ENCODE measurements around the gene TAPBPL.

The TAPBPL gene

GRCh38 chr12:6438345-6438744 lies 13.5 kb upstream of the TAPBPL start:
- peaks cover 15% of the 10 kb centered on the region for H3K4me1 ChIP-seq (ENCODE audit: control insufficient read depth, insufficient read depth, low read length)
- no peaks in the 10 kb centered on the region for H3K36me3 ChIP-seq (ENCODE audit: control insufficient read depth, insufficient read depth, low read length)
- no peaks in the 10 kb centered on the region for H3K9me3 ChIP-seq (ENCODE audit: control insufficient read depth, insufficient read depth, low read length)
- no peaks in the 10 kb centered on the region for H3K27me3 ChIP-seq (ENCODE audit: control insufficient read depth, insufficient read depth, low read length)
- no peak overlapping the region for H3K9ac ChIP-seq (ENCODE audit: low read depth, low read length)
- H3K4me3 ChIP-seq (ENCODE audit: low read depth, low read length), result no peak overlapping the region
- no peak overlapping the region for H3K27ac ChIP-seq (ENCODE audit: low read depth, low read length)

DNA sequence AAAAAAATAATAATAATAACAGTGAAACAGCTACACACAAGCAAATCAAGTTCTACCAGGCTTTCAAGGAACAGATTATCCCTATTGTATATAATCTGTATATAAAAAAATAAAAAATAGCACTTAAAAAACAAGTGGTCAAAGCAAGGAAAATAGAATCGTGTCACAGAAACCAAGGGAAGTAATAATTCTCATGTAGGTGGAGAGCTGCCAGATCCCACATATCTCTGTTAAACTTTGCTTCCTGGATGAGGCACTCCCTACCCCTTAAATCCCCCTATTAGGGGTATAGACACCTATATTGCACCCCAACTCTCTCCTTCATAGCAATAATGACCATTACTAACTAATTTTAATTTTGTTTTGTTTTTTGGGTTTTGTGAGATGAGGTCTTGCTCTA lies 11.5 kb upstream of the TAPBPL start:
- no peak overlapping the region for H3K9ac ChIP-seq (ENCODE audit: low read depth, low read length)
- no peaks in the 10 kb centered on the region for H3K4me1 ChIP-seq (ENCODE audit: control insufficient read depth, insufficient read depth, low read length)
- no peak overlapping the region for H3K4me3 ChIP-seq (ENCODE audit: low read depth, low read length)
- no peak overlapping the region for H3K27ac ChIP-seq (ENCODE audit: low read depth, low read length)
- no peaks in the 10 kb centered on the region for H3K36me3 ChIP-seq (ENCODE audit: control insufficient read depth, insufficient read depth, low read length)
- H3K27me3 ChIP-seq (ENCODE audit: control insufficient read depth, insufficient read depth, low read length), result no peaks in the 10 kb centered on the region
- H3K9me3 ChIP-seq (ENCODE audit: control insufficient read depth, insufficient read depth, low read length), result no peaks in the 10 kb centered on the region

DNA sequence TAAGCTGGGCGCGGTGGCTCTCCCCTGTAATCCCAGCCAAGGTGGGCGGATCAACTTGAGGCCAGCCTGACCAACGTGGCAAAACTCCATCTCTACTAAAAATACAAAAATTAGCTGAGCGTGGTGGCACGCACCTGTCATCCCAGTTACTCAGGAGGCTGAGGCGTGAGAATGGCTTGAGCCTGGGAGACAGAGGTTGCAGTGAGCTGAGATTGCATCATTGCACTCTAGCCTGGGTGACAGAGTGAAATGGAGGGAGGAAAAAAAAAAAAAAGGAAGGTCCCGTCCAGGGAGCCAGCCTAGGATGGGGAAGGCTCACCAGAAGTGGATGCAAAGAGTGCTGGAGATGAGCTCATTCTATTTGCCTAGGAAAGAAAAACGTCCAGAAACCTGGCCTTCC lies 9.0 kb upstream of the TAPBPL start:
- Histone ChIP-seq H3K4me1 (ENCODE audit: control insufficient read depth, insufficient read depth, low read length) (no peaks in the 10 kb centered on the region), H3K9ac (ENCODE audit: low read depth, low read length) (no peak overlapping the region), H3K4me3 (ENCODE audit: low read depth, low read length) (no peak overlapping the region), H3K9me3 (ENCODE audit: control insufficient read depth, insufficient read depth, low read length) (no peaks in the 10 kb centered on the region), H3K27ac (ENCODE audit: low read depth, low read length) (no peak overlapping the region), H3K36me3 (ENCODE audit: control insufficient read depth, insufficient read depth, low read length) (no peaks in the 10 kb centered on the region), H3K27me3 (ENCODE audit: control insufficient read depth, insufficient read depth, low read length) (no peaks in the 10 kb centered on the region)

DNA sequence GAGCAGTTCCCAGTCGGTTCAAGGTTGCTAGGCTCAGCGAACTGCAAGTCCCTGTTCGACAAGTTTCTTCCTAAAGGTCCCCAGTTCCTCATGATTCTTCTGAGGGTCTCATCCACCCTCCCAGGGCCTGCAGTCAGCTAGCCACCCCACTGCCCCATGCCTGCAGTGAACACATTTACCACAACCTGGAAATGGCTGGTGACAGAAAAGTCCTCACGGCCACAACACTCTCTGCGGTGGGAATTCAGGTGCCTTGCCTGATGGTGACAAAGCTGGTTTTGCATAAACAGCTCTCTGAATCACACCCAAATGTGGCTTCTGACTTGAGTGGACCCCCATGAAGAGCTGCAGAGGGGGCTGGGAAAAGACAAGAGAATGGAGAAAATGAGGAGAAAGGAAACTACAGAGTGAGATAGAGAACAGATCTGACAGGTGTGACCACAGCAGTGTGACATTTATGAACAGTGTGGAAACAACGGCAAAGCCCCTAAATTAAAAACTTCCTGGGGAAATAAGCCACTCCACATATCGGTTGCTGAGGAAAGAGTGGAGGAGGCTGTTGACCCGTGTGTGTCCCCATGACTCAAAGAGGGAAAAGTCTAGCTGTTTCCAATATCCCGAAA lies 8.4 kb upstream of the TAPBPL start:
- Histone ChIP-seq H3K4me3 (ENCODE audit: low read depth, low read length) (no peak overlapping the region), H3K27me3 (ENCODE audit: control insufficient read depth, insufficient read depth, low read length) (no peaks in the 10 kb centered on the region), H3K4me1 (ENCODE audit: control insufficient read depth, insufficient read depth, low read length) (no peaks in the 10 kb centered on the region), H3K36me3 (ENCODE audit: control insufficient read depth, insufficient read depth, low read length) (no peaks in the 10 kb centered on the region), H3K27ac (ENCODE audit: low read depth, low read length) (no peak overlapping the region), H3K9ac (ENCODE audit: low read depth, low read length) (no peak overlapping the region), H3K9me3 (ENCODE audit: control insufficient read depth, insufficient read depth, low read length) (no peaks in the 10 kb centered on the region)

DNA sequence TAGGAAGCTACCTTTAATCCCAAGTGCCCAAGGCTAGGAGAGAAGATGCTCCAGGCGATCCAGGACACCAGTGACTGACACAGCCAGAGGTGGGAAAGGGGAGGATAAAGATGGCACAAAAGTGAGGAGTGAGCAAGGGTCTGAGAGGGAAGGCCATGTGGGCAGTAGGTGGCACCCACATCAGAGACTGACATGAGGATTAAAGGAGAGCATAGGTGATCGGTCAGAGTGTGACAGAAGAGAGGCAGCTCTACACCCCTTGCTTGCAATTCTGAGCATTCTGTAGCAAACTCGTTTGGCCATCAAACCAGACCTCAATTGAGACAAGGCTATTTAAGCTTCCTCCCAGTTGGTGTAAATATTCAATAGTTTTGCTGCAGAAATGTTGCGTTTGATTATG lies 7.8 kb upstream of the TAPBPL start:
- H3K4me3 ChIP-seq (ENCODE audit: low read depth, low read length), result no peak overlapping the region
- H3K9me3 ChIP-seq (ENCODE audit: control insufficient read depth, insufficient read depth, low read length), result no peaks in the 10 kb centered on the region
- no peaks in the 10 kb centered on the region for H3K36me3 ChIP-seq (ENCODE audit: control insufficient read depth, insufficient read depth, low read length)
- H3K27ac ChIP-seq (ENCODE audit: low read depth, low read length), result no peak overlapping the region
- no peaks in the 10 kb centered on the region for H3K4me1 ChIP-seq (ENCODE audit: control insufficient read depth, insufficient read depth, low read length)
- no peaks in the 10 kb centered on the region for H3K27me3 ChIP-seq (ENCODE audit: control insufficient read depth, insufficient read depth, low read length)
- no peak overlapping the region for H3K9ac ChIP-seq (ENCODE audit: low read depth, low read length)

DNA sequence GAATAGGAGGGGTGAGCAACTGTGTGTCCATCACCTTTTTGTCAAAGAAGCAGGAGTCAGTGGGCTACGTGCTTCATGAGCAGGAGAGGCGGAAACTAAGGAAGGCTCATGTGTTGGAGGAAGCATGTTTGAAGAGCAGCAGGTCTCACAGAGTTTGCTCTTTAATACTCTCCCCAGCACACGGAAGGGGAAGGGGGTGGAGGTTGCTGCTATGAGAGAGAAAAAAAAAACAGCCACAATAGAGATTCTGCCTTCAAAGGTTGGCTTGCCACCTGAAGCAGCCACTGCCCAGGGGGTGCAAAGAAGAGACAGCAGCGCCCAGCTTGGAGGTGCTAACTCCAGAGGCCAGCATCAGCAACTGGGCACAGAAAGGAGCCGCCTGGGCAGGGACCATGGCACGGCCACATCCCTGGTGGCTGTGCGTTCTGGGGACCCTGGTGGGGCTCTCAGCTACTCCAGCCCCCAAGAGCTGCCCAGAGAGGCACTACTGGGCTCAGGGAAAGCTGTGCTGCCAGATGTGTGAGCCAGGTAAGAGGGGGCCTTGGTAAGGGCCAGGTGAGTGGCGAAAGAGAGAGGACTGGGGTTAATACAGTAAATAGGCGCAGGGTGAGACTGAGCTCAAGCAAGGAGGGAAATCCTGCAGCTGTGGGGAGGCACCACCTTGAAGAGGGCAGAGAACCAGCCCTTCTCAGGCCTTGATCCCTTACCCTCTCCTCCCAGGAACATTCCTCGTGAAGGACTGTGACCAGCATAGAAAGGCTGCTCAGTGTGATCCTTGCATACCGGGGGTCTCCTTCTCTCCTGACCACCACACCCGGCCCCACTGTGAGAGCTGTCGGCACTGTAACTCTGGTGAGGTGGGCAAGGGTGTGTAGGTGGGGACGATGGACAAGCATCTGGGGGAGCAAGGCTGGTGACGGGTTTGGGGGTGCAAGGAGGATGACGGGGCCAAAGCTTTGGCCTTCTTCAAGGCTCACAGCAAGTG lies 6.8 kb upstream of the TAPBPL start, which contains the start of gene CD27:
TSS of gene CD27 (plus strand) at position 252 of the 985 bp plus-strand sequence. CDS start at position 393, 141 bp downstream.
- Histone ChIP-seq H3K9ac (ENCODE audit: low read depth, low read length) (no peak within 1 kb of the TSS), H3K27me3 (ENCODE audit: control insufficient read depth, insufficient read depth, low read length) (no peaks in the 10 kb centered on the region), H3K4me3 (ENCODE audit: low read depth, low read length) (no peak within 1 kb of the TSS), H3K9me3 (ENCODE audit: control insufficient read depth, insufficient read depth, low read length) (no peaks in the 10 kb centered on the region), H3K27ac (ENCODE audit: low read depth, low read length) (no peak within 1 kb of the TSS), H3K36me3 (ENCODE audit: control insufficient read depth, insufficient read depth, low read length) (no peaks in the 10 kb centered on the region), H3K4me1 (ENCODE audit: control insufficient read depth, insufficient read depth, low read length) (peaks cover 2% of the 10 kb centered on the region; the same call in 1 of the 2 replicates)

- H3K9ac ChIP-seq (ENCODE audit: low read depth, low read length), result no peak overlapping the region
- no peaks in the 10 kb centered on the region for H3K9me3 ChIP-seq (ENCODE audit: control insufficient read depth, insufficient read depth, low read length)
- H3K4me3 ChIP-seq (ENCODE audit: low read depth, low read length), result 0 out of 2 replicates have a peak overlapping the region, but pooled peaks have one; percentile 41
- H3K27ac ChIP-seq (ENCODE audit: low read depth, low read length), result peak overlapping the region; percentile 92
- H3K36me3 ChIP-seq (ENCODE audit: control insufficient read depth, insufficient read depth, low read length), result no peaks in the 10 kb centered on the region
- no peaks in the 10 kb centered on the region for H3K27me3 ChIP-seq (ENCODE audit: control insufficient read depth, insufficient read depth, low read length)
- H3K4me1 ChIP-seq (ENCODE audit: control insufficient read depth, insufficient read depth, low read length), result peaks cover 37% of the 10 kb centered on the region
Observed at GRCh38 chr12:6450091-6450868, 1.6 kb upstream of the TAPBPL start.

- Histone ChIP-seq H3K27ac (ENCODE audit: low read depth, low read length) (peak overlapping the region; percentile 92), H3K27me3 (ENCODE audit: control insufficient read depth, insufficient read depth, low read length) (no peaks in the 10 kb centered on the region), H3K4me3 (ENCODE audit: low read depth, low read length) (peak overlapping the region; percentile 41), H3K36me3 (ENCODE audit: control insufficient read depth, insufficient read depth, low read length) (no peaks in the 10 kb centered on the region), H3K4me1 (ENCODE audit: control insufficient read depth, insufficient read depth, low read length) (peaks cover 37% of the 10 kb centered on the region), H3K9me3 (ENCODE audit: control insufficient read depth, insufficient read depth, low read length) (no peaks in the 10 kb centered on the region), H3K9ac (ENCODE audit: low read depth, low read length) (peak overlapping the region; percentile 49)
Observed at GRCh38 chr12:6450869-6451347, 934 bp upstream of the TAPBPL start.

DNA sequence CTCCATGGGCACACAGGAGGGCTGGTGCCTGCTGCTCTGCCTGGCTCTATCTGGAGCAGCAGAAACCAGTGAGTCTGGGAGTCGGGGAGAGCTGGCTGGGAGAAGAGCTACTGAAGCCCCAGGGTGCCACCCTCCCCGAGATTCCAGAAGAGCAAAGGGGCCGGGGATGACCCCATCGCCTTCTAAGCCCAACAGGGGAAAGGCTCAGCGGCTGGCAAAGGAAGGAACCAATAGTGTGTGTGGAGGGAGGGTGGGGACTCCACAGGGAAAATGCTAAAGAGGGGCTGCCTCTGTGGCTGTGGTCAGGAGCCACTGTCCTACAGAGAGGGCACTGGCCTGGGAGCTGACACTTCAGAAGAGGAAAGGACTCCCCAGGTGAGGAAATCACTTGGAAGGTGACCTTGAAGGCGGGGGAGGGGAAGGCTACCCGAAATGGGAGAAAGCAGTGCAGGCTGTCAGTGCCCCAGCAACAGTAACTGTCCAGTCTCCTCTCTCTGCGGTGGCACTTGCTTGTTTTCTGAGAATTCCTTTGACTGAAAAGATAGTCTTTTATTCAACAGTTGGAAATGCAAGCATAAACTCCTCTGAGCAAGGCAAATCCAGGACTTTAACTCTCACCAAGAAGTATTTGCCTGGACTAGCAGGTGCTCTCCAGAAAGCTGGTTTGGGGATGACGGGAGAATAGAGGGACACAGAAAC lies 552 bp downstream of the TAPBPL start:
- Histone ChIP-seq H3K9me3 (ENCODE audit: control insufficient read depth, insufficient read depth, low read length) (no peaks in the 10 kb centered on the region), H3K4me1 (ENCODE audit: control insufficient read depth, insufficient read depth, low read length) (peaks cover 37% of the 10 kb centered on the region), H3K4me3 (ENCODE audit: low read depth, low read length) (peak overlapping the region; percentile 41; the same call in 1 of the 2 replicates), H3K27me3 (ENCODE audit: control insufficient read depth, insufficient read depth, low read length) (no peaks in the 10 kb centered on the region), H3K27ac (ENCODE audit: low read depth, low read length) (peak overlapping the region; percentile 92), H3K9ac (ENCODE audit: low read depth, low read length) (peak overlapping the region; percentile 49), H3K36me3 (ENCODE audit: control insufficient read depth, insufficient read depth, low read length) (no peaks in the 10 kb centered on the region)

DNA sequence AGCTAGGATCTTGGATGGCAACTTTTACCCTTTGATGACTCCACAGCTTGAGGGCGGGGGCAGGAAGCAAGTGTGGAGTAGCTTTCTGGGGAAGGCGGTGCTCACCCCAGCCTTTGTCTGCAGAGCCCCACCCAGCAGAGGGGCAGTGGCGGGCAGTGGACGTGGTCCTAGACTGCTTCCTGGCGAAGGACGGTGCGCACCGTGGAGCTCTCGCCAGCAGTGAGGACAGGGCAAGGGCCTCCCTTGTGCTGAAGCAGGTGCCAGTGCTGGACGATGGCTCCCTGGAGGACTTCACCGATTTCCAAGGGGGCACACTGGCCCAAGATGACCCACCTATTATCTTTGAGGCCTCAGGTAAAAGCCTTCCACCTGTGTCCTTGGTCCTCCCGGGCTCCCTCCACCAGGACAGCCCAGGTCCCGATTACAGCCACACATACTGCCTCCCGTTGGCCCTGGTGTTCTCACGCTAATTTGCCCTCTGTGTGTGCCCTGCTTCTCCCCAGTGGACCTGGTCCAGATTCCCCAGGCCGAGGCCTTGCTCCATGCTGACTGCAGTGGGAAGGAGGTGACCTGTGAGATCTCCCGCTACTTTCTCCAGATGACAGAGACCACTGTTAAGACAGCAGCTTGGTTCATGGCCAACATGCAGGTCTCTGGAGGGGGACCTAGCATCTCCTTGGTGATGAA lies 1.2 kb downstream of the TAPBPL start:
- H3K27ac ChIP-seq (ENCODE audit: low read depth, low read length), result no peak overlapping the region
- H3K4me3 ChIP-seq (ENCODE audit: low read depth, low read length), result no peak overlapping the region
- H3K9me3 ChIP-seq (ENCODE audit: control insufficient read depth, insufficient read depth, low read length), result no peaks in the 10 kb centered on the region

More for the DNA sequence above, 1.2 kb downstream of the TAPBPL start:
- H3K36me3 ChIP-seq (ENCODE audit: control insufficient read depth, insufficient read depth, low read length), result no peaks in the 10 kb centered on the region
- peaks cover 37% of the 10 kb centered on the region for H3K4me1 ChIP-seq (ENCODE audit: control insufficient read depth, insufficient read depth, low read length)
- H3K27me3 ChIP-seq (ENCODE audit: control insufficient read depth, insufficient read depth, low read length), result no peaks in the 10 kb centered on the region
- no peak overlapping the region for H3K9ac ChIP-seq (ENCODE audit: low read depth, low read length)
